Peyer's patch (tissue), 4 donors: ENCODE data around the gene CDC14A.

Experiments
- CTCF ChIP-seq, 6 experiments: fragments of 450-650 bp in 4 of 6; fragments of 200-600 bp in 2 of 6; sonication (generic) in 1 of 6; IDR thresholded peaks; one replicate each; pipeline ENCODE4 v1.5.1; 2017 to 2019; ENCODE audit warnings: antibody characterized with exemption in 6 of 6, mild to moderate bottlenecking in 3 of 6, moderate library complexity in 1 of 6
- POLR2A ChIP-seq, 2 donors: fragments of 450-650 bp; IDR thresholded peaks; one replicate each; pipeline ENCODE4 v1.5.1; 2017; ENCODE audit warnings: antibody characterized with exemption in 2 of 2, mild to moderate bottlenecking in 2 of 2, moderate library complexity in 2 of 2

GRCh38 chr1:100306735-100307313, 45.5 kb upstream of the CDC14A start:
- TF ChIP-seq POLR2A (IDR thresholded peaks at IDR 0.05), result no peak
- no peak for TF ChIP-seq CTCF (IDR thresholded peaks at IDR 0.05)
